Stimulated activated CD4-positive, alpha-beta T cell treated with anti-CD3 and anti-CD28 coated beads, Interleukin-1b, Interleukin-23, amount 100 ng/mL, for 4 hours (primary cell): ENCODE data around the gene GNGT2.

Source experiments
- DNase-seq, 2 donors: peaks; one replicate each; pipeline ENCODE4 v3.0.0-alpha.2; 2020; ENCODE audit warnings: low read depth in 2 of 2

The GNGT2 gene

GRCh38 chr17:49170216-49170615 lies 40.2 kb downstream of the GNGT2 start:
- no peak for DNase-seq

DNA sequence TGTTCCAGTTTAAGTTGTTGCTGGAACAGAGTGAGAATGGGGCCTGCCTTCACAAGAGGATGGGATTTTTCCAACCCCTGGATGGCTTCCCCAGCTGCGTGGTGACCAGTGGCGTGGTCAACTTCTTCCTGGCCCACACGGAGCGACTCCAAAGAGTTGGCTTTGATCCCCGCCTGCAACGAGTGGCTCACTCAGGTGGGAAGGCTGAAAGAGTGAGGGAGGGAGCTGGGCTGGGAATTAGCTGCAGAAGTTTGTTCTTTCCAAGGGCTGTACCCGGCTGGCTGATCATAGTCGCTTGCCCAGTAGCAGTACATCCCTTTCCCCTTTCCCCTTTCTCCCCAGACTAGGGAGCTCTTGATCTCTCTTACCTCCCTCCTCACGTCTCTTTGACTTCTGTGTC lies 41.7 kb downstream of the GNGT2 start:
- DNase-seq = no peak

- DNase-seq = no peak
Observed at GRCh38 chr17:49165143-49165542, 45.2 kb downstream of the GNGT2 start.

DNA sequence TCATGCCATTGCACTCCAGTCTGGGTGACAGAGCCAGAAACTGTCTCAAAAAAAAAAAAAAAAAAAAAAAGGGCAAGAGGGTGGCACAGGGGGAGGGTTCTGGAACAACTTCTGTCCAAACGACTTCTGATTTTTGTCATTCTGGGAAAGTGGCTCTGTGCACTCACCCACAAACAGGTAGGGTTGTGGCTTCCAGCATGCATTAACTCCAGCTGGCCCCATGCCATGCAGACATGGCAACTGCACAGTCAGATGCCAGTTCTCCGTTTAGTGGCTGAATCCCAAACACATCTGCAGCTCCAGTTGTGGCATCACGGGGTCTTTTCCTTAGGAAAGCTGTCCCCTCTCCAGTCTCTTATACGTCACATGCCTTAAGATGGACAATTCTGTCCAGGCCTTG lies 47.5 kb downstream of the GNGT2 start:
- no peak for DNase-seq

- no peak for DNase-seq
Observed at GRCh38 chr17:49157784-49158183, 52.6 kb downstream of the GNGT2 start.

- no peak for DNase-seq
Observed at GRCh38 chr17:49156256-49156655, 54.1 kb downstream of the GNGT2 start.
